OCI-LY1 (cell line): Measurements from ENCODE around the gene WFS1.

ENCODE experiments used
- H2AFZ ChIP-seq: fragments of 200-600 bp; sonication (generic), shearing (Covaris generic); 2 replicates; pipeline ENCODE4 v1.6.0; 2014; ENCODE audit warnings: antibody characterized with exemption, mild to moderate bottlenecking, low read length
- H3F3A ChIP-seq: fragments of 200-600 bp; sonication (generic), shearing (Covaris generic); 2 replicates; pipeline ENCODE4 v1.6.0; 2014; ENCODE audit warnings: mild to moderate bottlenecking, antibody characterized with exemption, low read length, moderate library complexity; ENCODE audit not compliant: insufficient read depth
- H3K27ac ChIP-seq: fragments of 200-600 bp; sonication (generic); 2 replicates; pipeline ENCODE4 v1.5.1; 2014; ENCODE audit warnings: low read length, mixed run types, mild to moderate bottlenecking, low read depth; ENCODE audit not compliant: poor library complexity, severe bottlenecking
- H3K27me3 ChIP-seq: fragments of 200-600 bp; sonication (generic); 2 replicates; pipeline ENCODE4 v1.6.0; 2014; ENCODE audit warnings: antibody characterized with exemption, mild to moderate bottlenecking, low read length, moderate library complexity; ENCODE audit not compliant: insufficient read depth
- H3K36me3 ChIP-seq: fragments of 200-600 bp; sonication (generic); 2 replicates; pipeline ENCODE4 v1.6.1; 2014; ENCODE audit warnings: mild to moderate bottlenecking, antibody characterized with exemption, low read length, moderate library complexity, mixed read lengths; ENCODE audit not compliant: insufficient read depth
- H3K4me1 ChIP-seq: fragments of 200-600 bp; sonication (generic); 2 replicates; pipeline ENCODE4 v1.5.1; 2014; ENCODE audit warnings: mild to moderate bottlenecking, low read length, moderate library complexity; ENCODE audit not compliant: insufficient read depth, severe bottlenecking
- H3K4me2 ChIP-seq: fragments of 200-600 bp; sonication (generic), shearing (Covaris generic); 2 replicates; pipeline ENCODE4 v1.6.1; 2014; ENCODE audit warnings: low read length
- H3K4me3 ChIP-seq: fragments of 200-600 bp; sonication (generic); 2 replicates; pipeline ENCODE4 v1.5.1; 2014; ENCODE audit warnings: low read length, low read depth, mild to moderate bottlenecking, mixed read lengths; ENCODE audit not compliant: poor library complexity, severe bottlenecking
- H3K79me2 ChIP-seq: fragments of 200-600 bp; shearing (Covaris generic); 2 replicates; pipeline ENCODE4 v1.6.1; 2016; ENCODE audit warnings: mixed run types, low read length, mixed read lengths; ENCODE audit not compliant: insufficient read depth
- H3K9ac ChIP-seq: fragments of 200-600 bp; sonication (generic), shearing (Covaris generic); 2 replicates; pipeline ENCODE4 v1.6.1; 2014; ENCODE audit warnings: mild to moderate bottlenecking, low read length, mixed read lengths
- H3K9me2 ChIP-seq: fragments of 200-600 bp; sonication (generic), shearing (Covaris generic); 2 replicates; pipeline ENCODE4 v1.6.1; 2014; ENCODE audit warnings: low read depth, mild to moderate bottlenecking, low read length, mixed read lengths
- H3K9me3 ChIP-seq: fragments of 200-600 bp; shearing (Covaris generic); 2 replicates; pipeline ENCODE4 v1.6.1; 2014; ENCODE audit warnings: low read length, mixed read lengths
- H4K20me1 ChIP-seq: fragments of 200-600 bp; sonication (generic), shearing (Covaris generic); 2 replicates; pipeline ENCODE4 v1.6.0; 2016; ENCODE audit warnings: mild to moderate bottlenecking, low read length; ENCODE audit not compliant: insufficient read depth
- CTCF ChIP-seq: fragments of 200-600 bp; sonication (generic), shearing (Covaris generic); IDR thresholded peaks from 2 replicates; pipeline ENCODE4 v1.5.1; 2017; ENCODE audit warnings: mild to moderate bottlenecking, antibody characterized with exemption, low read length, moderate library complexity, mixed read lengths
- EZH2 ChIP-seq: fragments of 200-600 bp; sonication (generic), shearing (Covaris generic); IDR thresholded peaks from 2 replicates; pipeline ENCODE4 v1.8.0; 2017; ENCODE audit warnings: borderline replicate concordance, mixed run types, mild to moderate bottlenecking, antibody characterized with exemption, low read length, moderate library complexity, mixed read lengths

WFS1 gene

DNA sequence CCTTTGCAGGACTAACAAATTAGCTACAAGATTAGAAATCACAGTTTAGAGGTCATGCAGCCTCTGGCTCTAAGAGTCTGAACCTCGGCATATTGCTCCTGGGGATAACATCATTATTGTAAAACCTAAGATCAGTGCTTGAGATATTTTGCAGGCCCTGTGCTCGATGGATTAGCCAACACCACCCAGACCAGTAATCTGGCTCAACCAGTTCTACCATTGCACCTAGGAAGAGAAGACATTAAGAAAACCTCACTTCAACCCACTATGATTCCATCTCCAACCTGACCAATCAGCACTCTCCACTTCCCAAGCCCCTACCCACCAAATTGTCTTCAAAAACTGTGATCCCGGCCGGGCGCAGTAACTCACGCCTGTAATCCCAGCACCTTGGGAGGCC, 43.6 kb downstream of the WFS1 start:
- H3K9me3 ChIP-seq = no peaks in the 10 kb centered on the region
- H3K4me2 ChIP-seq = no peak overlapping the region
- no peaks in the 10 kb centered on the region for H3K79me2 ChIP-seq
- H3K4me3 ChIP-seq = no peak overlapping the region
- no peaks in the 10 kb centered on the region for H3K27me3 ChIP-seq
- no peak for TF ChIP-seq EZH2
- TF ChIP-seq CTCF = no peak
- no peaks in the 10 kb centered on the region for H3K36me3 ChIP-seq
- no peaks in the 10 kb centered on the region for H4K20me1 ChIP-seq
- no peak overlapping the region for H3K9ac ChIP-seq
- no peaks in the 10 kb centered on the region for H3K9me2 ChIP-seq
- no peaks in the 10 kb centered on the region for H3F3A ChIP-seq
- H3K4me1 ChIP-seq = no peaks in the 10 kb centered on the region
- no peak overlapping the region for H2AFZ ChIP-seq
- H3K27ac ChIP-seq = no peak overlapping the region

DNA sequence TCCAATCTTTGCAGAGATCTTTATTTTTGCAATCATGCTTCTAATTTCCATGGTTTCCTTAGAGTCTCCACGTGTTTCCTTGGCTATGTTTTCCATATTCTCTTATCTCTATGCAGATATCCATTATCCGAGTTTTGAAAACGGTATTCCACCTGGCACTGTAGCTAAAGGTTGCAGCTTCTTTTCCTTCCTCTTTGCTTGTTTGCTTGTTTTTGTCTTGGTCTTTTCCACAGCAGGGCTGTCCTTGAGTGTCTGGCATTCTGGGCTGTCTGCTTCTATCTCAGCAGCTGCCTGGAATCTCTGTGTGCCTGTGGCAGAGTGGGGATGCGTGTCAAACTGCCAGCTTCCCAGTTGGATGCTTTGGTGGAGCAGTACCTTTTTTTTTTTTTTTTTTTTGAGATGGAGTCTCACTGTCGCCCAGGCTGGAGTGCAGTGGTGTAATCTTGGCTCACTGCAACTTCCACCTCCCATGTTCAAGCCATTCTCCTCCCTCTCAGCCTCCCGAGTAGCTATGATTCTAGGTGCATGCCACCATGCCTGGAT, 46.9 kb downstream of the WFS1 start:
- no peaks in the 10 kb centered on the region for H3K79me2 ChIP-seq
- no peak overlapping the region for H3K27ac ChIP-seq
- no peaks in the 10 kb centered on the region for H3K4me1 ChIP-seq
- no peaks in the 10 kb centered on the region for H3F3A ChIP-seq
- H4K20me1 ChIP-seq = no peaks in the 10 kb centered on the region
- no peak overlapping the region for H3K9ac ChIP-seq
- no peaks in the 10 kb centered on the region for H3K27me3 ChIP-seq
- H2AFZ ChIP-seq = no peak overlapping the region
- H3K4me3 ChIP-seq = no peak overlapping the region
- no peak for TF ChIP-seq CTCF
- no peaks in the 10 kb centered on the region for H3K9me3 ChIP-seq
- H3K4me2 ChIP-seq = no peak overlapping the region
- H3K9me2 ChIP-seq = no peaks in the 10 kb centered on the region
- H3K36me3 ChIP-seq = no peaks in the 10 kb centered on the region

- H4K20me1 ChIP-seq = no peaks in the 10 kb centered on the region
- no peaks in the 10 kb centered on the region for H3F3A ChIP-seq
- H3K36me3 ChIP-seq = no peaks in the 10 kb centered on the region
- no peak for TF ChIP-seq EZH2
- no peaks in the 10 kb centered on the region for H3K27me3 ChIP-seq
- H3K4me2 ChIP-seq = no peak overlapping the region
- no peak overlapping the region for H3K9ac ChIP-seq
- no peak overlapping the region for H2AFZ ChIP-seq
- no peak overlapping the region for H3K27ac ChIP-seq
- no peak overlapping the region for H3K4me3 ChIP-seq
- H3K4me1 ChIP-seq = no peaks in the 10 kb centered on the region
- H3K79me2 ChIP-seq = no peaks in the 10 kb centered on the region
- no peaks in the 10 kb centered on the region for H3K9me3 ChIP-seq
- no peaks in the 10 kb centered on the region for H3K9me2 ChIP-seq
Measured at GRCh38 chr4:6318206-6318605, 48.6 kb downstream of the WFS1 start.

DNA sequence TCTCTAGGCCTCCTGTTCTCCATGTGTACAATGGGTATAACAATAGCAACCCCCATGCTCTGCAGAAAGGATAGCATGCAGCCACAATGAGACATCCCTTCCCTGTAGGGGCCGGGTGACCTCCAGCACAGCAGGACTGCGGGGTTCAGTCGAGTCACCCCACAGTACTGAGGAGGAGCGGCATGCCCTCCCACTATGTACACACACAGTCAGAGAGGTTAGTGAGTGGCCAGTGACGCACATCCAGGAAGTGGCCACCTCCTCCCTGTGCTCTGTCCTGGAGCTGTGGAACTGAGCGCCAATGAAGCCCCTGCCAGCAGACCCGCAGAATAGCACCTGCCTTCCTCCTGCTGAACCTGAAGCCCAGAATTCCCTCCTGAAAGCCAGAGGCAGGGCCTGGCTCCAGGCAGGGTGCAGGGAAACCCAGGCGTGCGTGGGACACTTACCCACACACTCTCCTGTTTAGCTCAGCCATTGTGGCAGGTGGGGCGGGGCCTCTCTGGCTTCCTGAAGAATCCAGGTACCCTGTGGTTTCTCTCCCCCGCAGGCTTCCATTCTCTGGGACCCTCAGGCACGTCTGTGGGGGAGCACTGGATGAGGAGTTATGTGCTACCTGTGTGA, 50.0 kb downstream of the WFS1 start:
- Histone ChIP-seq H3K4me3 (no peak overlapping the region), H3F3A (no peaks in the 10 kb centered on the region), H3K9me3 (no peaks in the 10 kb centered on the region), H3K36me3 (no peaks in the 10 kb centered on the region), H3K4me2 (no peak overlapping the region), H3K9me2 (no peaks in the 10 kb centered on the region), H3K4me1 (no peaks in the 10 kb centered on the region), H3K27ac (no peak overlapping the region), H3K27me3 (no peaks in the 10 kb centered on the region), H3K9ac (no peak overlapping the region), H2AFZ (no peak overlapping the region), H3K79me2 (no peaks in the 10 kb centered on the region), H4K20me1 (no peaks in the 10 kb centered on the region)
- TF ChIP-seq EZH2 (no peak), CTCF (no peak)
